Gastroesophageal sphincter (tissue), 4 donors: Measurements from ENCODE around the gene SPATA1. TPM values are rescaled to one million over a fixed set of nuclear protein-coding genes. Genes with fewer than 3 reads are reported as not detected.

ENCODE experiments used
- ATAC-seq: fragments of 150-250 bp; one replicate; pipeline ENCODE4 v1.9.1; 2016; ENCODE audit warnings: mild to moderate bottlenecking, moderate library complexity
- H3K27ac ChIP-seq, 4 donors: fragments of 200-600 bp; sonication (generic) in 3 of 4; 1 replicate in 3 of 4; 2 replicates in 1 of 4; pipeline ENCODE4 v1.5.1; 2016 to 2019
- H3K27me3 ChIP-seq: fragments of 200-600 bp; sonication (generic); one replicate; pipeline ENCODE4 v1.5.1; 2019
- H3K36me3 ChIP-seq, 2 donors: fragments of 200-600 bp; sonication (generic); one replicate each; pipeline ENCODE4 v1.5.1; 2019; ENCODE audit warnings: control low read depth in 1 of 2
- H3K4me1 ChIP-seq, 3 donors: fragments of 200-600 bp; sonication (generic); 1 replicate in 2 of 3; 2 replicates in 1 of 3; pipeline ENCODE4 v1.5.1; 2016 to 2019; ENCODE audit warnings: control low read depth in 2 of 3
- H3K4me3 ChIP-seq, 2 donors: fragments of 200-600 bp; sonication (generic); one replicate each; pipeline ENCODE4 v1.5.1; 2019; ENCODE audit warnings: mild to moderate bottlenecking in 1 of 2, moderate library complexity in 1 of 2
- H3K9me3 ChIP-seq, 3 donors: fragments of 200-600 bp; sonication (generic); one replicate each; pipeline ENCODE4 v1.5.1; 2017 to 2019; ENCODE audit warnings: control low read depth in 2 of 3
- EP300 ChIP-seq: sonication (generic); formaldehyde crosslinking; IDR thresholded peaks from one replicate; pipeline ENCODE4 v1.6.1; 2017; ENCODE audit warnings: antibody characterized with exemption, mild to moderate bottlenecking
- POLR2A ChIP-seq, 2 donors: fragments of 450-650 bp; IDR thresholded peaks; one replicate each; pipeline ENCODE4 v1.6.1; 2017; ENCODE audit warnings: antibody characterized with exemption in 2 of 2, mild to moderate bottlenecking in 2 of 2, moderate library complexity in 1 of 2
- POLR2AphosphoS5 ChIP-seq: sonication (generic); formaldehyde crosslinking; IDR thresholded peaks from one replicate; pipeline ENCODE4 v1.6.1; 2017; ENCODE audit warnings: antibody characterized with exemption
- WGBS, 2 donors: methylation state at CpG; one replicate each; pipeline ENCODE4 v1.1.5; 2018; ENCODE audit warnings: low coverage in 1 of 2; 5-methylcytosine and 5-hydroxymethylcytosine counted together
- total RNA-seq, 4 donors: library from RNA; depleted of rRNA; stranded (reverse); fragments of >200 nt; gene quantifications; one replicate each; pipeline ENCODE4 v1.1.0, GENCODE V29; 2016
- TF ChIP-seq, protein P1 (sequence below), 4 experiments: fragments of 200-600 bp in 2 of 4; fragments of 450-650 bp in 2 of 4; sonication (generic) in 1 of 4; IDR thresholded peaks; one replicate each; pipeline ENCODE4 v1.5.1; 2017 to 2019; ENCODE audit warnings: antibody characterized with exemption in 4 of 4, mild to moderate bottlenecking in 2 of 4, moderate library complexity in 2 of 4

The SPATA1 gene
- total RNA-seq, 4 donors from 2014 or later: 1.2 TPM; not detected in 3

DNA sequence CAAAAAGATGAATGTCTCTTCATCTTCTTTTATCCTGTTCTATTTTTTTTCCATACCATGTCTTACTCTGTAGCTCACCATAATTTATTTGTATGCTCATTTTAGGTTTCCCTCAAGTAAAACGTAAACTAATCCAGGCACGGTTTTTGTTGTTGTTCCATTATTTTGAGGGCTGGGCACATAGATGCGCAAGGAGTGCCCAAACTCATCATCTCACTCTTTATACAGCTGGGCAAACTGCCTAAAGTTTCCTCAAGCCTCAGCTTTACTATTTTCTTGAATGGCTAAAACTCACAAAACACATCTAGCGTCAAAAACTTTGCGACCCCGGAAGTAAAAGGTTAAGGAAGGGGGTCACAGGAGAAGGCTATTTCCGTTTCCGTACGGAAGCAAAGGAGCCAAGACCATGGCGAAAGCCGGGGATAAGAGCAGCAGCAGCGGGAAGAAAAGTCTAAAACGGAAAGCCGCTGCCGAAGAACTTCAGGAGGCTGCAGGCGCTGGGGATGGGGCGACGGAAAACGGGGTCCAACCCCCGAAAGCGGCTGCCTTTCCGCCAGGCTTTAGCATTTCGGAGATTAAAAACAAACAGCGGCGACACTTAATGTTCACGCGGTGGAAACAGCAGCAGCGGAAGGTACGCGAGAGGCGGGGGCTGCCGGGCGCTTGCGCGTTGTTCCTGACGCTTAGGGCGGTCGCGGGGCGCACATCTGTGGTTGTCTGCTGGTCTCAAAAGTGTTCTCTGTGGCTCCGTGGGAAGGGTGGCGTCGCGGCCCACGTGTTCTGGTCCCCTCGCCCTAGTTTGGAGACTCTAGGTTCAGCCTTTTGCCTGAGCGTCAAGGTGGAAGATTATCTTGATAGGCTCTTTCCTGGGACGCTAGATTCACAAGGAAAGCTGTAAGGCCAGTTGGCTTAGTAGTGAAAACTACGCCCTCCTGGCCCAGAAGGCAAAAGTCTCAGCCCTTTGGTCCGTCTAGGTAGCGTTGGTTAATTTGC lies 27.0 kb upstream of the SPATA1 start, which contains the start of gene RPF1:
Gene RPF1 (plus strand): TSS at position 391 of the 993 bp plus-strand sequence. CDS start 16 bp downstream, at position 407.
- ATAC-seq: peak; percentile 92
- 11 to 14% methylated on average over 8 to 12 of the region's 51 CpGs for WGBS, 2 donors
- Histone ChIP-seq H3K36me3 (peaks cover 0 to 17% of the 10 kb centered on the region in 2 donors), H3K4me3 (peak within 1 kb of the TSS; percentile 61 to 81), H3K27me3 (peaks cover 29% of the 10 kb centered on the region), H3K4me1 (peaks cover 2 to 36% (median 13%) of the 10 kb centered on the region in 3 donors), H3K9me3 (no peaks in the 10 kb centered on the region), H3K27ac (peak within 1 kb of the TSS; percentile 64 to 92 (median 78))
- TF ChIP-seq, protein P1, sequence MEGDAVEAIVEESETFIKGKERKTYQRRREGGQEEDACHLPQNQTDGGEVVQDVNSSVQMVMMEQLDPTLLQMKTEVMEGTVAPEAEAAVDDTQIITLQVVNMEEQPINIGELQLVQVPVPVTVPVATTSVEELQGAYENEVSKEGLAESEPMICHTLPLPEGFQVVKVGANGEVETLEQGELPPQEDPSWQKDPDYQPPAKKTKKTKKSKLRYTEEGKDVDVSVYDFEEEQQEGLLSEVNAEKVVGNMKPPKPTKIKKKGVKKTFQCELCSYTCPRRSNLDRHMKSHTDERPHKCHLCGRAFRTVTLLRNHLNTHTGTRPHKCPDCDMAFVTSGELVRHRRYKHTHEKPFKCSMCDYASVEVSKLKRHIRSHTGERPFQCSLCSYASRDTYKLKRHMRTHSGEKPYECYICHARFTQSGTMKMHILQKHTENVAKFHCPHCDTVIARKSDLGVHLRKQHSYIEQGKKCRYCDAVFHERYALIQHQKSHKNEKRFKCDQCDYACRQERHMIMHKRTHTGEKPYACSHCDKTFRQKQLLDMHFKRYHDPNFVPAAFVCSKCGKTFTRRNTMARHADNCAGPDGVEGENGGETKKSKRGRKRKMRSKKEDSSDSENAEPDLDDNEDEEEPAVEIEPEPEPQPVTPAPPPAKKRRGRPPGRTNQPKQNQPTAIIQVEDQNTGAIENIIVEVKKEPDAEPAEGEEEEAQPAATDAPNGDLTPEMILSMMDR (IDR thresholded peaks at IDR 0.05): no peak
- TF ChIP-seq EP300 (no peak), POLR2AphosphoS5 (peak; percentile 83), POLR2A (IDR thresholded peaks at IDR 0.05) (peak; percentile 45 to 60)

- ATAC-seq: no peak
- TF ChIP-seq, protein P1 (IDR thresholded peaks at IDR 0.05): no peak
- TF ChIP-seq POLR2AphosphoS5 (no peak), EP300 (no peak), POLR2A (IDR thresholded peaks at IDR 0.05) (no peak)
- H3K27ac ChIP-seq: peak overlapping the region; percentile 64 to 92 (median 78)
Observed at GRCh38 chr1:84479998-84480397, 26.2 kb upstream of the SPATA1 start.

DNA sequence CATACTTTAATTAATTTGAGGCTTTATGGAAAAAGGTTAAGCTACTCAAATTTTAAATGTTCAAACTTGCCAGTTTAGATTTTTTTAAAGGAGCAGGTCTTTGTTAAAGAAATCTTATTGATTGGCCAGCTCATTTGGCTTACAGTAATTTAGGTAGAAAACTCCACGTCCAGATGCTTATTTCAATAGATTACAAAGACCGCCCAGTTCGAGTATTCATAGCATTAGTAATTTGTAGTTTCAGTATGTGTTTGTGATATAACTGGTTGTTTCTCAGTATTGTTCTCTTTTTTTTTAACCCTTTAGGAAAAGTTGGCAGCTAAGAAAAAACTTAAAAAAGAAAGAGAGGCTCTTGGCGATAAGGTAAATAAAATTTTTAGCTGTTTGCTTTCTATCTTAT lies 25.5 kb upstream of the SPATA1 start:
- ATAC-seq: no peak
- Histone ChIP-seq H3K9me3 (no peaks in the 10 kb centered on the region), H3K4me3 (peak overlapping the region in 1 of 2 donors; percentile 61), H3K4me1 (peaks cover 2 to 36% (median 13%) of the 10 kb centered on the region in 3 donors), H3K27ac (no peak overlapping the region), H3K36me3 (peaks cover 0 to 29% of the 10 kb centered on the region in 2 donors), H3K27me3 (peaks cover 14% of the 10 kb centered on the region)
- no peak for TF ChIP-seq POLR2A (IDR thresholded peaks at IDR 0.05)
- TF ChIP-seq EP300: no peak
- TF ChIP-seq POLR2AphosphoS5: no peak
- TF ChIP-seq, protein P1 (IDR thresholded peaks at IDR 0.05): no peak
- 86 to 87% methylated on average over 2 to 4 of the region's 4 CpGs for WGBS, 2 donors

More at GRCh38 chr1:84479998-84480397, 26.2 kb upstream of the SPATA1 start:
- WGBS, 2 donors: 2 to 4% methylated on average over 6 to 8 of the region's 9 CpGs
- H3K36me3 ChIP-seq: peaks cover 0 to 25% of the 10 kb centered on the region in 2 donors
- peak overlapping the region; percentile 61 to 81 for H3K4me3 ChIP-seq
- no peaks in the 10 kb centered on the region for H3K9me3 ChIP-seq
- H3K4me1 ChIP-seq: peaks cover 2 to 36% (median 13%) of the 10 kb centered on the region in 3 donors
- H3K27me3 ChIP-seq: peaks cover 21% of the 10 kb centered on the region

- Histone ChIP-seq H3K4me3 (no peak overlapping the region), H3K4me1 (peaks cover 2 to 36% (median 13%) of the 10 kb centered on the region in 3 donors), H3K9me3 (no peaks in the 10 kb centered on the region), H3K27ac (no peak overlapping the region), H3K27me3 (peaks cover 8% of the 10 kb centered on the region), H3K36me3 (peaks cover 0 to 29% of the 10 kb centered on the region in 2 donors)
- TF ChIP-seq POLR2AphosphoS5: no peak
- TF ChIP-seq, protein P1 (IDR thresholded peaks at IDR 0.05): no peak
- TF ChIP-seq EP300: no peak
- TF ChIP-seq POLR2A (IDR thresholded peaks at IDR 0.05): no peak
- no peak for ATAC-seq
- 75 to 93% methylated on average over 1 to 2 of the region's 2 CpGs for WGBS, 2 donors
Observed at GRCh38 chr1:84481317-84481716, 24.9 kb upstream of the SPATA1 start.
